HPDE6-E6E7 (cell line): ENCODE data around the gene TOMM70.
"Not testable (repeated sequence)": the region's sequence is repeated elsewhere in the genome, so short reads cannot be mapped to it uniquely, and the experiment has no call there.

Experiments used
- DNase-seq: peaks from one replicate; pipeline ENCODE4 v3.0.0; 2011; ENCODE audit warnings: missing footprints; ENCODE audit errors: extremely low spot score

Gene TOMM70

GRCh38 chr3:100364421-100364820 lies 36.5 kb downstream of the TOMM70 start:
- no peak for DNase-seq

DNA sequence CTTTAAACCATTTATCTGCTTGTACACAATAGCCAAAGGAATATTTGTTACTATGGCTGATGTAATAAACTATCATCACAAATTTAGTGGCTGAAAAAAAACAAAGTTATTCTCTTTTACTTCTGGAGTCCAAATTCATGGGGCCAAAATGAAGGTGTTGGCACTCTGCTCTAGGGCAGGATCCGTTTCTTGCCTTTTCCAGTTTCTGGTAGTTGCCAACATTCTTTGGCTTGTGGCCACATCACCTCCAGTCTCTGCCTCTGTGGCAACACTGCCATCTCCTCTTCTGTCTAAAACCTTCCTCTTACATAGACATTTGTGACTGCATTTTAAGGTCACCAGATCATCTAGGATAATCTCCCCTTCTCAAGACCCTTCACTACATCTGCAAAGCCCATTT lies 39.0 kb downstream of the TOMM70 start:
- DNase-seq = no peak

GRCh38 chr3:100360757-100361496 lies 40.0 kb downstream of the TOMM70 start:
- DNase-seq = no peak

- no peak for DNase-seq
Observed at GRCh38 chr3:100359035-100359434, 41.9 kb downstream of the TOMM70 start.

DNA sequence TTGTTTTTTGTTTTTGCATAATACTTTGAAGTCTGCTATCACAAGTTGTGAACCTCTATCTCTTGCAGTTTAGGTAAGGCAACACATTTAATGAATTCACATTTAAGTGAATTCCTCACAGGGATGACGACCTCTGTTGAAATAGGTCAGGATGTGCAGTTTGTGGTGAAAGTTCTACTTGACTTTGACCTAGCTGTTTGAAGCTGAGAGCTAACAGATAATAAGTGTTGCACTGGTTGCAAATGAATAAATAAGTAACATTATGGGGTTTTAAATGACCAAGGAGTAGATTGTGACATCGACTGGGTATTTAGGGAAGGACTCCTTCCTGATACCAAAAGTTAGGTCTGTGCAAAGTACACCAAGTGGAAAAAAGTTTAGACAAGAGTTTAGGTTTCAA lies 42.5 kb downstream of the TOMM70 start:
- no peak for DNase-seq

GRCh38 chr3:100354850-100355249 lies 46.0 kb downstream of the TOMM70 start:
- DNase-seq = no peak

DNA sequence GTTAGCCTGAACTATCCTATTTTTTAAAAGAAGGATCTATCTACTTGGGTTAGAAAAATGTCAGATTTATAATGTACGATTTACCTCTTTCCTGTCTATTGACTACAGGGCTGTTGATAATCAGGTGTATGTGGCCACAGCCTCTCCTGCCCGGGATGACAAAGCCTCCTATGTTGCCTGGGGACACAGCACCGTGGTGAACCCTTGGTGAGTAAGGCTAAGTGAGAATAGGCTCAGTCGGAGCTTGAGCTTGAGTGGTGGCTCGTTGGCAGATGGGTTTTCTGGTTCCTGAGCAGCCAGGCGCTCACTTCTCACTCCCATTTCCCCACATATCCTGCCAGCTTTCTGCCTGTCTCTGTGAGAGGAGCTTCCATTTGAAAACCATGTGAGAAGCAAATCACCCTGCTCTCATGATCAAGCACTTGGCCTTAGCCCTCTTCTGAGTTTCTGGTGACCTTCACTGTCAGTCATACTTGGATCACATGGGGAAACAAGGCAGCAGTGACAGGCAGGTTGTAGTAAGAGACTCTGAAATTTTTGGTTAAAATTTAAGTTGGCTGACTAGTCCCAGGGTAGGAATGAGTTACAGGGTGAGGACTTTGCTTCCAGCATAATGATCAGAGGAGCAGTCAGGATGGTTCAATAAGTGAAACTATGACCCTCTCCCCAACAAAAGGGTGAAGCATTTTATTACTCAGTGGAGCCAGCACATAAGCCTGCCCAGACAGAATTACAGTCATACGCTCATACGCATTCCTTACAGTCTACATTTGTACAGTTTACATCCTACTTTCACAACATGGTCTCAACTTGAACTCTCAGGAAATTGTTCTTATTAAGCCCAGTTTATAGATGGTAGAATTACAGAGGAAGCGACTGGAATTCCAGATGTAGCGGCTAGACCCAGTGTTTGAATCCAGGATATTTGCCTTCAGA lies 48.3 kb downstream of the TOMM70 start:
- DNase-seq = no peak

DNA sequence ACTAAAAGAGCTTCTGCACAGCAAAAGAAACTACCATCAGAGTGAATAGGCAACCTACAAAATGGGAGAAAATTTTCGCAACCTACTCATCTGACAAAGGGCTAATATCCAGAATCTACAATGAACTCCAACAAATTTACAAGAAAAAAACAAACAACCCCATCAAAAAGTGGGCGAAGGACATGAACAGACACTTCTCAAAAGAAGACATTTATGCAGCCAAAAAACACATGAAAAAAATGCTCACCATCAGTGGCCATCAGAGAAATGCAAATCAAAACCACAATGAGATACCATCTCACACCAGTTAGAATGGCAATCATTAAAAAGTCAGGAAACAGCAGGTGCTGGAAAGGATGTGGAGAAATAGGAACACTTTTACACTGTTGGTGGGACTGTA lies 49.1 kb downstream of the TOMM70 start:
- DNase-seq = not testable (repeated sequence)

DNA sequence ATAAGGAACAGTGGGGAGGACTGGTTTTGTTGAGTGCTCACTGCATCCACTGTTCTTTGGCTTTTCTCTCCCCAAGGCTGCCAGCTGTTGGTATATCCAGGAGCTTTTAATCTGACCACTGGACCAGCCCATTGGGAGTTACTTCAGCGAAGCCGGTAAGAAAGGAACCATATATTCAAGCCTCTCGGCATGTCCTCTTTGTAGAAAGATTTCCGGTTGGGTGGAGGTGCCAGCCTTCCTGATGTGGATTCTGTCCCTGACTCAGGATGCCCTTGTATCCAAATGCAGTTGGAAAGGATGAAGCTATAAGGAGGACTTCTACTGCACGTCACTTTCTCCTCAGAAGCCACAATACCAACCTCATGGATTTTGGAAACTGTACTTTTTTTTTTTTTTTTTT lies 52.2 kb downstream of the TOMM70 start:
- DNase-seq = no peak

DNA sequence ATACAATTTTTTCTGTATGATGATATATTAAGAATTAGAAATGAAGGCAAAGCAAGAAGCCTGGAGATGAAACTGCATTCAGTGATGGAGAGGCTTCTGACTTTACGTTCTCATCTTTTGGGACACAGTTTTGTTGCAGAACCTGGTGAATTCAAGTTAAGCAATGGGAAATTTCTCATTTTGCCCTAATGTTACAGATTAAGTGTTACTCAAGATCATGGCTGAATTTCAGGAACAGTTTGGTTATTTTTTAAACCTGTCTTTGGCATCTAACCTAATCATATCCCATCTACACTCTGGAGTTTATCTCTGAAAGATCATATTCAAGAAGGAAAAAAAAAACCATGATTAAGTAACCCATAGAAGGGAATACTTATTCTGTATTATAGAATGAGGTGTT lies 60.4 kb downstream of the TOMM70 start:
- no peak for DNase-seq

GRCh38 chr3:100339786-100340185 lies 61.1 kb downstream of the TOMM70 start:
- no peak for DNase-seq

DNA sequence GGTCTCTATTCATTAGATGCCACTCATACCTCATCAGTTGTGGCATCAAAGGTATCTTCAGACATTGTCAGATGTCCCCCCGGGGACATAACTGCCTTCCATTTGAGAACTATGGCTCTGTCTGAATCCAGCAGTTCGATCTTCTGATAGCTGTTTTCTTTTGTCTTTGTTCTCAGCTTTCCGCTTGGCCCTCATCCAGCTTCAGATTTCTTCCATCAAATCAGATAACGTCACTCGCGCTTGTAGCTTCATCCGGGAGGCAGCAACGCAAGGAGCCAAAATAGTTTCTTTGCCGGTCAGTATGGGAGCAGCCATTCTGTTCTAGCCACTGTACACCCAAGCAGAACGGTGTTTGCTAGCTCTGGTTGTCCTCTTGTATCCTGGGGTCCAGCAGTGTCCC lies 62.0 kb downstream of the TOMM70 start:
- DNase-seq = no peak

DNA sequence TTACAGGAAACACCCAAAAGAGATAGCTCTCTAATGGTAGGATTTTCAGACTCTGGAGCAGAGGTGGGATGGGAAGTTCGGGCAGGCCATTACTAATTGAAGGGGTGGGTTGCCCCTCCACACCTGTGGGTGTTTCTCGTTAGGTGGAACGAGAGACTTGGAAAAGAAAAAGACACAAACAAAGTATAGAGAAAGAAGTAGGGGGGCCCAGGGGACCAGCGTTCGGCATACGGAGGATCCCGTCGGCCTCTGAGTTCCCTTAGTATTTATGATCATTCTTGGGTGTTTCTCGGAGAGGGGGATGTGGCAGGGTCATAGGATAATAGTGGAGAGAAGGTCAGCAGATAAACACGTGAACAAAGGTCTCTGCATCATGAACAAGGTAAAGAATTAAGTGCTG lies 64.7 kb downstream of the TOMM70 start:
- DNase-seq = not testable (repeated sequence)

GRCh38 chr3:100335434-100335833 lies 65.5 kb downstream of the TOMM70 start:
- DNase-seq = peak; percentile 6

GRCh38 chr3:100334488-100335351 lies 66.2 kb downstream of the TOMM70 start, which contains the start of gene NIT2:
Gene NIT2 (plus strand): TSS chr3:100334757. CDS start chr3:100334792, 35 bp downstream.
- peak; percentile 87 for DNase-seq

DNA sequence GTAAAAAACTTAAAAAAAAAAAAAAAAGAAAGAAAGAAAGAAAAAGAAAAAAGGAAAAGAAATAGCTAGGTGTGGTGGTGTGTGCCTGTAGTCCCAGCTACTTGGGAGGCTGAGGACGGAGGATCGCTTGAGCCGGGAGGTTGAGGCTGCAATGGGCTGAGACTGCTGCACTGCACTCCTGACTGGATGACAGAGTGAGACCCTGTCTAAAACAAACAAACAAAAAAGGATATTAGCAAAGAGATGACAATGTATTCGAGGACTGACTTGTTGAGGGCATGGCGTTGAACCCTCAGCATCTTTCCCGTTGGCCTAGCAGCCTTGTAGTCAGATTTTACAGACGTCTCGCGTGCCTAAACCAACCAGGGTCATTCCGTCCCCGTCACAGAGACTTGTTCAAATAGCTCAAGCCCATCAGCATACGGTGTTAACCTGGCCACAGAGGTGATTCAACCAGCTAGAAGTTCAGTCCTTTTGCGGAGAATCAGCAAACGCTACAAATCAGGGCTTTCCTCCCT lies 66.9 kb downstream of the TOMM70 start:
- no peak for DNase-seq

DNA sequence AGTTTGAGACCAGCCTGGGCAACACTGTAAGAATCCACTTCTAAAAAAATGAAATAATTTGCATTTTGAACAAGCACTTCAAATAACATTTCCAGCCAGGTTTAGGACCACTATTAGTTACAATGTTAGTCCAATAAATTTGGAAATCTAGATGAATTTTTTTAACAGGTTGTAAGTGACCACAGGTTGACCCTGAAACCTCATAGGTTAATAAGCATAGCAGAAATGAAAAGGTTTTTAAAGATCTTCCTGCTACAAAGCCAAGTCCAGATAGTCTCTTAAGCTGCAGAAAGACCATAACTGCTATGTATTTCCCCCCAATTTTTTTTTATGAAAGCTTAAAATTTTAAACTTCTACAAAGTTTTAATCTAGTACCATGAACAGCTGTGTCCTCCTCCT lies 67.8 kb downstream of the TOMM70 start:
- no peak for DNase-seq

DNA sequence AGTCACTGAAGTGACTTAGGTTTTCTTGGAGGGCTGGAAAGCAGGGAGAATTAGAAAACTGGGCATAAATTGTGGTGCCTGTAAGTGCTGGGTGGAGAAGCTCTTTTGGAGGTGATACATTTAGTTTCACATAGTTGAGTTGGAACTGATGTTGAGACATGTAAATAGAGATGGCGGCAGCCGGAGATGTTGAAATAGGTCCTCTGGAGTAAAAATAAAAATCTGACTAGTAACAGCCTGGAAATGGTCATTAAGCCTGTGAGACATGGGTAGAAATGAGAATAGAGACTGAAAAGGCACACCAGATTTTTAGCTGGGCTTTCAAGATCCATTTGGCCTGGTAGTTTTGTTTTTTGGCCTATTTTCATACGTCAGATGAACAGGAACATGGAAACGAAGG lies 69.2 kb downstream of the TOMM70 start:
- no peak for DNase-seq

- no peak for DNase-seq
Observed at GRCh38 chr3:100330651-100331050, 70.2 kb downstream of the TOMM70 start.

DNA sequence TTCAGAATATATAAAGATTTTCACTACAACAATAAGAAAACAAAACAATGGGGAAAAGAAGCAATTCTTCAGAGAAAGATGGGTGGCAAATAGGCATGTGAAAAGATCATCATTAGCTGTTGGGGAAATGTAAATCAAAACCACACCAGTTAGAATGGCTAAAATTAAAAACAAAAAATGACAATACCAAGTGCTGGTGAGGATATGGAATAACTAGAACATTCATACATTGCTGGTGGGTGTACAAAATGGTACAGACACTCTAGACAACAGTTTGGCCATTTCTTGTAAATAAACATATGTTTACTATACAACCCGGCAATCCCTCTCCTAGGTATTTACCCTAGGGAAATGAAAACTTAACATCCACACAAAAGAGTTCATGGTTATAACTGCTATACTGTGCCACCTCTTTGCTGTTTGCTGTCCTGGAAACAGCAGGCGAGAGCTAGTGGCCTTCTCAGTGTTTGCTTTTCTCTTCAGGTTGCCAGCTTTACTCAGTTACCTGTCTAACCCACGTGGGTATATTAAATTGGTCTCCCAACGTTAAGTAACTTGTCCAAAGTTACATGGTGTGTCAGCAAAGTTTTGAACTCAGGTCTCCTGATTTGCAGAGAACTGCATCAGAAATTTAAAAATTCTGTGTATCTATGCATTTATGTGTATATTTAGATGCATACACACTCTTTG lies 70.9 kb downstream of the TOMM70 start:
- DNase-seq = no peak

GRCh38 chr3:100327377-100327776 lies 73.5 kb downstream of the TOMM70 start:
- not testable (repeated sequence) for DNase-seq
